ENCODE measurements around the gene ODF2L.

The ODF2L gene

GRCh38 chr1:86335916-86336315 is 60.2 kb downstream of the ODF2L start:
- no peak for DNase-seq (ENCODE audit: low read depth, low spot score)
- no peak overlapping the region for H3K4me3 ChIP-seq (ENCODE audit: low read length)

DNA sequence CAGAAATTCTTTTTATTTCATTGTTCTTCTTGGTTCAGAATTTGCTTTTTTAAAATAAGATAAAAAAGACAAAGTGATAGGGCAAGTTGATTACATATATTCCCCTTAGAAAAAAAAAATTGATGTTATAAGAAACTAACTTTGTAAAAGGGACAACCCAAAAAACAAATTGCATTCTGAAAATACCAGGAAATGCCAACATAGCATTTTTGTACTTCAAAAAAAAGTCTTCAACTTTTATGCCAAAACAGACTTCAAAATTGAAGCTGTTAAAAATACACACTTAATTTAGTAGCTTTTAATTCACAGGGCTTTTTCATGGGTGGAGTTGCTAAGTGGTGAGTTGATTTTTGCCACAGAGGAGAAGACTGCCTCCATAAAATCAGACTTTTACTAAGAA is 70.9 kb downstream of the ODF2L start:
- no peak for DNase-seq (ENCODE audit: low read depth, low spot score)
- no peak overlapping the region for H3K4me3 ChIP-seq (ENCODE audit: low read length)

DNA sequence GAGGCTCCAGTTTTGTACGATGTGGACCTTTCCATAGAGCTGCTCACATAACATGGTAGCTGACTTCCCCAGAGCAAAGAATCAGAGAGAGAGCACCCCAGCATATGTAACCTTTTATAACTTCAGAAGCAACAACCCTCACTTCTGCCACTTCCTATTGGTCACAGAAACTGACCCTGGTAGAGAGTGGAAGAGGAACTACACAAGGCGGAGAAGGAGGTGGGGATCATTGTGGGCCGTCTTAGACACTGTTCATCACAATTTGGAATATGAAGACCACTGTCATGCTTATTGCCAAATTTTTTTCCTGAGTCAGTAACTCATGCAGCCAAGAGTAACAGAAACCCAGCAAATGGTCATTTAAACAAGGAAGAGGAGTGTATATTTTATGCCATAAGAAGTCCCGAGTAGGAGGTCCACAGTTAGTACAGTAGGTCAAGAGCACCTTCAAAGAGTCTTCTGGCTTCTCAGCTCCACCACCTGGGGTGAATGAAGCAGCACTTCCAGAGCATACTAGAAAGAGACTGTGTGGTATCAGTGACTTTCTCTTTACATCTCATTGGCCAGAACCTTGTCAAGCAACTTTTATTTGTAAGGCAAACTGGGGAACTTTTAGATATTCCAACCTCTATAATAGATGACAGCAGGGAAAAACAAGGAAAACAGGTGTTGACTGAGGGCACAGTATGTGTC is 71.8 kb downstream of the ODF2L start:
- DNase-seq (ENCODE audit: low read depth, low spot score): no peak
- no peak overlapping the region for H3K4me3 ChIP-seq (ENCODE audit: low read length)

DNA sequence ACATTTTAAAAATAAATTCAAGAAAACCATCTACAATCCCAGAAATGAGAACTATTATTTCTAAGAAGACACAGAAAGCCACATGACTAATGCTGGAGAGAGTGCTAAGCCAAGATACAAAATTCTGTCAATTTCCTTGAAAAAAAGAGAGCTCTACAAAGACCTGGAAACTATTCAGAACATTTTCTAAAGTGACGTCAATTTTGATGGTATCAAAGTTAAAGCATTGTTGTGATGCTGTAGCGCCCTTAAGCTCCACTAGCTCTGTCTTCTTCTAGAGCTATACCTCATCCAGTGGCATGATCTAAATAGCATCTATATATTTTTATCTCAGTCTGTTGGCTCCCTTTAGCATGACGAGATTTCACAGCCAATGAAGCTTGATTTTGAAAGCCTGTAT is 73.9 kb downstream of the ODF2L start:
- DNase-seq (ENCODE audit: low read depth, low spot score): no peak
- no peak overlapping the region for H3K4me3 ChIP-seq (ENCODE audit: low read length)

DNA sequence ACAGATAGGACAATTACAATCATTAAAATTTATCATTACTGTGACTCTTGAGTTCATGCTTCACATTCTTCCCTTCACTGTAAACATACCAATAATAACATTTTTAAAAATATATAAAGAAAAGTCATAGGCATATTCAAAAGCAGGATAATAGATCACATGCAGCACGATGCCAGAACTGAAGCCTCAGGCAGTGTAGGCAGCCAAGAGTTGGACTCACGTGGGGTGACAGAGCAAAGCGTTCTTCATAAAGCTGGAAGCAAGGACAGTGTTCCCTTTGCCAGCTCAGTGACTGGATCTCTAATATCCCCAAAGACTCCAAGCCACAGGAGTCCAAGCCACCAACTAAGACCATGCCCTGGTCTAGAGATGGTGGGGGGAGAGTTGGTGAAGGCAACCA is 77.7 kb downstream of the ODF2L start:
- DNase-seq (ENCODE audit: low read depth, low spot score): no peak
- H3K4me3 ChIP-seq (ENCODE audit: low read length): no peak overlapping the region

GRCh38 chr1:86317926-86318325 is 78.2 kb downstream of the ODF2L start:
- DNase-seq (ENCODE audit: low read depth, low spot score): no peak
- H3K4me3 ChIP-seq (ENCODE audit: low read length): no peak overlapping the region

DNA sequence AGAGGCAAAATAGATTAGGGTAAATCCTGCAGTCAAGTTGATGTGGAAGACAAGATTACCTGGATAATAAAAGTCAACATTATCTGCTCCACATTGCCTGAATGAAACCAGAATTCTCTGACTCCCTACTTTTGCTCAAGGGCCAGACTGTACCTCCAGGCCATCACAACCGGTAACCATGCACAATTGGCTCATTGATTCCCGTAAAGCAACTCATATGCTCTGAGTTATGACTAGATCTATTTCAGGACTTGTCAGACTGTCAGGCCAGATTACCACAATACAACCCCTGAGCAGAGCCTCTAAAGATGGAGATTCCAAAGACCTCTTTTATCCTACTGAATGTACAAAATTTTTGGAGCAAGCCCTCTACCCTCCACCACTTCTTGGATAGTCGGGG is 90.4 kb downstream of the ODF2L start:
- H3K4me3 ChIP-seq (ENCODE audit: low read length): no peak overlapping the region
- no peak for DNase-seq (ENCODE audit: low read depth, low spot score)

DNA sequence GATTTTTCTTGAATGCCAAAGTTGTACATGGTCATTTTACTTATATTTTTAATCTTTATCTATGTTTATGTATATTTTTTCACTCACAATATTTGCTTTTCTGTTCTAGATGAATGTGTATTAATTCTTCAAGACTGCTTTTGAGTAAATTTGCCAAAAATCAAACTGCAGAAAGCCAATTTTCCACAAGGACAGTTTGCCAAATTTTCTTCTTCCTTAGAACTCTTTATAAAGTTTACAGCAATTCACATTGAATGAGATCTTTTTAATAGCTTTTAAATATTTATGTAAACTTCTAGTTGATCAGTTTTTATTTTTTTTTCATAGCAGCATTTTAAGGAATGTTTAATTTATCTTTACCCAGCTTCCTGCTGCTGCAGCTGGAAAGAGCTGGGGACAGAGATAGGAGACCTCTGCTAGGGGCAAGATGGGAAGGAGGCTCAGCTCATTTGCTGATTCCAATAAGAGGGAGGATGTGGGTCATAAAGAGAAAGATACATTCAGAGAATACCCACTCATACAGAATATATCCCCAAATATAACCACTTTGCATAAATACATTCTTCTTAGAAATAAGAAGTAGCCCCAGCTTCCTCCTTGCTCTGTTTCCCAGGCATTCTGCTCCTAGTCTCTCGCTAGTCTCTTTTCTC is 93.0 kb downstream of the ODF2L start:
- DNase-seq (ENCODE audit: low read depth, low spot score): no peak
- no peak overlapping the region for H3K4me3 ChIP-seq (ENCODE audit: low read length)

Measured in Jurkat, Clone E6-1 (cell line).